HEK293T (cell line): ENCODE results near the gene PLEKHF1.

Experiments
- CTCF ChIA-PET: fragments of 350-600 bp; formaldehyde crosslinking; extraction: SDS; loops from one replicate; lab custom pipeline; 2021; ENCODE audit warnings: antibody characterized with exemption, inconsistent platforms; lab: Yijun Ruan, JAX
- POLR2A ChIA-PET: fragments of 350-600 bp; formaldehyde crosslinking; extraction: SDS; loops from one replicate; lab custom pipeline; 2020; ENCODE audit warnings: antibody characterized with exemption, inconsistent platforms; lab: Yijun Ruan, JAX
- DNase-seq: peaks from one replicate; pipeline ENCODE4 v3.0.0; 2012; ENCODE audit warnings: mixed read lengths; ENCODE audit errors: extremely low spot score
- ARNT ChIP-seq: fragments of 450-650 bp; IDR thresholded peaks from 2 replicates; pipeline ENCODE4 v1.6.1; 2017; ENCODE audit warnings: mild to moderate bottlenecking
- BHLHE40 ChIP-seq: fragments of 450-650 bp; IDR thresholded peaks from 2 replicates; pipeline ENCODE4 v1.6.1; 2016; ENCODE audit warnings: mild to moderate bottlenecking, moderate library complexity, borderline replicate concordance
- CTBP1 ChIP-seq: fragments of 450-650 bp; IDR thresholded peaks from 2 replicates; pipeline ENCODE4 v1.6.1; 2016; ENCODE audit warnings: borderline replicate concordance
- ELF4 ChIP-seq: fragments of 450-650 bp; IDR thresholded peaks from 2 replicates; pipeline ENCODE4 v1.6.1; 2017; ENCODE audit warnings: antibody characterized with exemption
- FOXA1 ChIP-seq: fragments of 450-650 bp; IDR thresholded peaks from 2 replicates; pipeline ENCODE4 v1.6.1; 2016; ENCODE audit warnings: mild to moderate bottlenecking
- FOXK2 ChIP-seq: fragments of 450-650 bp; IDR thresholded peaks from 2 replicates; pipeline ENCODE4 v1.6.1; 2016; ENCODE audit warnings: mild to moderate bottlenecking
- FOXM1 ChIP-seq: fragments of 450-650 bp; IDR thresholded peaks from 2 replicates; pipeline ENCODE4 v1.6.1; 2017; ENCODE audit warnings: mild to moderate bottlenecking, borderline replicate concordance
- HDGF ChIP-seq: fragments of 450-650 bp; IDR thresholded peaks from 2 replicates; pipeline ENCODE4 v1.6.1; 2017; ENCODE audit warnings: antibody characterized with exemption, borderline replicate concordance
- L3MBTL2 ChIP-seq: fragments of 450-650 bp; conservative IDR thresholded peaks from 2 replicates; pipeline ENCODE4 v1.6.1; 2016; ENCODE audit warnings: mild to moderate bottlenecking
- LEF1 ChIP-seq: fragments of 450-650 bp; IDR thresholded peaks from 2 replicates; pipeline ENCODE4 v1.6.1; 2017; ENCODE audit warnings: mild to moderate bottlenecking, borderline replicate concordance
- NFRKB ChIP-seq: fragments of 450-650 bp; IDR thresholded peaks from 2 replicates; pipeline ENCODE4 v1.6.1; 2016; ENCODE audit warnings: mild to moderate bottlenecking, moderate library complexity
- PKNOX1 ChIP-seq: fragments of 450-650 bp; IDR thresholded peaks from 2 replicates; pipeline ENCODE4 v1.6.1; 2016
- SP1 ChIP-seq: fragments of 450-650 bp; IDR thresholded peaks from 2 replicates; pipeline ENCODE4 v1.6.1; 2017
- SUZ12 ChIP-seq: fragments of 450-650 bp; IDR thresholded peaks from 2 replicates; pipeline ENCODE4 v1.6.1; 2016; ENCODE audit warnings: mild to moderate bottlenecking
- TARDBP ChIP-seq: fragments of 450-650 bp; IDR thresholded peaks from 2 replicates; pipeline ENCODE4 v1.6.1; 2016
- ZNF384 ChIP-seq: fragments of 450-650 bp; IDR thresholded peaks from 2 replicates; pipeline ENCODE4 v1.6.1; 2016

Gene PLEKHF1

GRCh38 chr19:29640231-29640630 lies 25.0 kb upstream of the PLEKHF1 start:
- DNase-seq, result no peak
- ChIA-PET CTCF (no interaction called here), POLR2A (interaction anchor here (1.0 kb wide), 1 partner anchor 34 kb away, joined by 3 read pairs; the partner anchor contains the start of gene POP4)
- no peak for TF ChIP-seq LEF1
- TF ChIP-seq FOXK2, result no peak
- no peak for TF ChIP-seq ZNF384
- TF ChIP-seq NFRKB, result no peak
- TF ChIP-seq BHLHE40, result no peak
- no peak for TF ChIP-seq ELF4
- TF ChIP-seq FOXM1, result no peak
- no peak for TF ChIP-seq L3MBTL2
- no peak for TF ChIP-seq HDGF
- TF ChIP-seq ARNT, result no peak
- no peak for TF ChIP-seq SUZ12
- TF ChIP-seq TARDBP, result no peak
- TF ChIP-seq SP1, result no peak
- no peak for TF ChIP-seq PKNOX1

GRCh38 chr19:29641597-29641996 lies 23.7 kb upstream of the PLEKHF1 start:
- DNase-seq, result no peak
- TF ChIP-seq SUZ12 (no peak), FOXA1 (no peak), CTBP1 (no peak), SP1 (no peak), PKNOX1 (no peak), NFRKB (no peak), ARNT (no peak)
- POLR2A ChIA-PET, result no interaction called here
- CTCF ChIA-PET, result interaction anchor here (1.1 kb wide), 1 partner anchor 31 kb away, joined by 3 read pairs; no protein-coding TSS in a partner anchor

DNA sequence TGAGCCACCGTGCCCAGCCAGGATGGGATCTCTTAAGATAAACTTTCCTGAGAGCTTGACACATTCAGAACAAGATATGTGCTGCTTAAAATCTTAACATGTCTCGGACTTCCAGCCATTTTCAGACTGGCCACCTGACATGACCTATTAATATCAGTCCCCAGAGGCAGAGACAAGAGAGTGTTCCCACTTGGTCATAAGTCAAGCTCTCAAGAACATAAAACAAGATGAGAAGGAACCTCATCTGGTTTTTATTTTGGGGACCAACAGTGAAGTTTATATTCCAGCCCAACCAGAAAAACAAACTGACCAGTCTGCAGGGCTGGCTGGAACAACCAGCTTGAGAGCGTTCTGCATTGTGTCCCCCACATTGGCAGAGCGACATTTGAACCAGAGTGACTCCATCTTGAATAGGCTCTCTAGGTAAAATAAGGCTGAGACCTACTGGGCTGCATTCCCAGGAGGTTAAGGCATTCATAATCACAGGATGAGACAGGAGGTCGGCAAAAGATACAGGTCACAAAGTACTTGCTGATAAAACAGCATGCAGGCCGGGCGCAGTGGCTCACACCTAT lies 21.8 kb upstream of the PLEKHF1 start:
- DNase-seq, result no peak
- POLR2A ChIA-PET, result no interaction called here
- CTCF ChIA-PET, result interaction anchor here (0.6 kb wide), 1 partner anchor 20 kb away, joined by 3 read pairs; no protein-coding TSS in a partner anchor
- TF ChIP-seq SUZ12, result no peak
- no peak for TF ChIP-seq FOXA1
- TF ChIP-seq CTBP1, result no peak
- no peak for TF ChIP-seq FOXK2
- no peak for TF ChIP-seq LEF1
- TF ChIP-seq SP1, result no peak
- no peak for TF ChIP-seq ELF4
- no peak for TF ChIP-seq FOXM1

- TF ChIP-seq SUZ12 (no peak), FOXK2 (no peak), NFRKB (no peak), ELF4 (no peak), ZNF384 (no peak), CTBP1 (no peak), FOXM1 (no peak), BHLHE40 (no peak), L3MBTL2 (no peak), HDGF (no peak), ARNT (no peak), LEF1 (no peak), SP1 (no peak)
- ChIA-PET POLR2A (no interaction called here), CTCF (no interaction called here)
- no peak for DNase-seq
These were observed 21.1 kb upstream of the PLEKHF1 start for GRCh38 chr19:29644210-29644609.

- POLR2A ChIA-PET, result interaction anchor here (1.4 kb wide), 1 partner anchor 39 kb away, joined by 4 read pairs; the partner anchor contains the start of gene POP4
- TF ChIP-seq LEF1 (no peak), SUZ12 (no peak), PKNOX1 (no peak), CTBP1 (no peak), FOXK2 (no peak), SP1 (no peak), ELF4 (no peak), FOXM1 (no peak), ARNT (no peak), L3MBTL2 (no peak), HDGF (no peak), FOXA1 (no peak), NFRKB (no peak), BHLHE40 (no peak), TARDBP (no peak), ZNF384 (no peak)
- DNase-seq, result no peak
- CTCF ChIA-PET, result no interaction called here
These were observed 19.8 kb upstream of the PLEKHF1 start for GRCh38 chr19:29645491-29645867.

DNA sequence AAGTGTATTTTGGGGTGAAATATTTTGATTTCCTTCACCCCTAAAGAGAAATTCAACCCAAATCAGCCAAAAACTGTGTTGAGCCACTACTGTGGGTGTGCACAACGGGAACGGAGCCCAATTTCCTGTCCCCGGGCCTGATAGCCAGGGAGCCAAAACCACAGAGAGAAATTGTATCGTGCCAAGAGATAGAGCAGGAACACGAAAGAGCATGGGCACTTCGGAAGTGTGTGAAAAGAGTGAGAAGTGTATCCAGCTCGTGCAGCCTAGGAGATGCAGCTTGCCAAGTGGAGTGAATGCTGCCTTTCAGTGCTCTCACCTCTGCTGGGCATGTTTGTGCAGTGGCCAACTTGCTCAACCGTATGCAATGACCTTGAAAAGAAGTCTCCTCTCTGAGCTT lies 19.4 kb upstream of the PLEKHF1 start:
- ChIA-PET CTCF (no interaction called here), POLR2A (interaction anchor here (1.4 kb wide), 1 partner anchor 40 kb away, joined by 4 read pairs; the partner anchor contains the start of gene POP4)
- no peak for DNase-seq
- no peak for TF ChIP-seq FOXA1
- no peak for TF ChIP-seq FOXM1
- TF ChIP-seq ZNF384, result no peak
- no peak for TF ChIP-seq BHLHE40
